Measurements from ENCODE around the gene ATP1B1.

The ATP1B1 gene

GRCh38 chr1:169106095-169106920 lies at the start of gene ATP1B1:
Gene ATP1B1 (plus strand): TSS chr1:169106690. CDS start chr1:169106830, 140 bp downstream.
- peak; percentile 71 for DNase-seq (ENCODE audit: low read depth)

GRCh38 chr1:169059421-169059820 lies 47.1 kb upstream of the ATP1B1 start:
- no peak for DNase-seq (ENCODE audit: low read depth)

GRCh38 chr1:169060043-169060722 lies 46.3 kb upstream of the ATP1B1 start:
- no peak for DNase-seq (ENCODE audit: low read depth)

DNA sequence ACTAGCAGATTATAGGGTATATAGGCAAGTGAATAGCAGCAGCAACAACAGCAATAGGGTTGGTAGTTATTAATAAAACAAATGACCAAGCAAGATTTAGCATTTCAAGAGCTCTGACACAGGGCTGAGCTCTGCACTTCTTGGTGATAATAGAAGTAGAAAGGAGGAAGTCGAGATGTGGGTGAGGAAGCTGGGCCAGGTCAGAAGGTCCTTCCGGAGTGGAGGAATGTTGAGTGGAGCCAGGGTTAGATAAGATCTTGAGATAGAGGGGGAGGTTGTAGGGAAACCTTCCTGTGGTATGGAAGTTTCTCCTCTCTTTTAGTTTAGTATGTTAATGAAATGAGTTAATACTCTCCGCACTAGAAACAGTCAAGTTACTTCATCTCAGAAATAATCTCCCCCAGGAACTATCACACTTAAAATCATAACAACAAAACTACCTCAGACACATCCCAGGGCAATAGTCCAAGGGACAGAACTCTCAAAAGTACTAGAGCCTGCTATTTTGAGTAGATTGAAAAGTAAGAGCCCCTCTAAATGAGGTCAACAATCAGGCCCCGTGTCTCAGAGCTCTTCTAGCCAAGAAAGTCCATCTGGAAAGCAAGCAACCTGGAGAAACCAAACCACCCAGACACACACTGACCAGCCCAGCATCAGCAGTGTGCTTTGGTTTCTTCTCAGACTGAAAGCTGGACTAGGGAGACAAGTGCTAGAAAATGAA lies 45.4 kb upstream of the ATP1B1 start:
- no peak for DNase-seq (ENCODE audit: low read depth)

DNA sequence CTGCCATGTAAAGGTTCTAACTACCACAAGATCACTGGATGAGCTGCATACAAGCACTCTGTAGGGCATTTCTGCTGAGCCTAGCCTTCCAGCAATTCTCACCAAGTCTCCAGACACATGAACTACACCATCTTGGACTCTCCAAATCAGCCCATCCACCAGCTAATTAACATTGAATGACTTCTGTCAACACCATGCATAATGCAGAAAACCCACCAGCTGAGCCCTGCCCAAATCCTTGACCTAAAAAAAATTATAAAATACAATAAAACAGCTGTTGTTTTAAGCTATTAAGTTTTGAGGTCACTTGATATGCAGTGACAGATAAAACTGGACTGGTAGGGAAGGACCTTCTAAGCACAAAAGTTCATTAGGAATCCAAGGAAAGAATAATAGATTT lies 44.3 kb upstream of the ATP1B1 start:
- no peak for DNase-seq (ENCODE audit: low read depth)

- DNase-seq (ENCODE audit: low read depth): no peak
Observed at GRCh38 chr1:169064103-169064502, 42.4 kb upstream of the ATP1B1 start.

- no peak for DNase-seq (ENCODE audit: low read depth)
Observed at GRCh38 chr1:169070547-169070946, 35.9 kb upstream of the ATP1B1 start.

DNA sequence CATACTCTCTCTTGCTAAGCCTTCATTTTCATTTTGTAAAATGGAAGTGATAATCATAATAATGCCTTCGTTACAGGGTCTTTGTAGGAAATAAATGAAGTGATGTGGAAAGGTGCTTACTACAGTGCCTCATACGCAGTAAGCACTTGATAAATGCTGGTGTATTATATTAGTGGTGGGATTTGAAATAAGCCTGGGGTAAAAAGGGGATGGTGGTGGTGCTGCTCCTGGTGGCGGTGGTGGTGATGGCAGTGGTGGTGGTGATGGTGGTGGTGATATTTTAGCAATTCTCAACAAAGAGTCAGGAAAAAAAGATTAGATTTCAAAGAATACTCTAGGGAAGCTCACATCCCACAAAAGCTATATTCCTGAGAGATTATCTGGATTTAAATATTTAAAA lies 35.5 kb upstream of the ATP1B1 start:
- DNase-seq (ENCODE audit: low read depth): no peak

GRCh38 chr1:169072945-169073725 lies 33.4 kb upstream of the ATP1B1 start:
- DNase-seq (ENCODE audit: low read depth): no peak

DNA sequence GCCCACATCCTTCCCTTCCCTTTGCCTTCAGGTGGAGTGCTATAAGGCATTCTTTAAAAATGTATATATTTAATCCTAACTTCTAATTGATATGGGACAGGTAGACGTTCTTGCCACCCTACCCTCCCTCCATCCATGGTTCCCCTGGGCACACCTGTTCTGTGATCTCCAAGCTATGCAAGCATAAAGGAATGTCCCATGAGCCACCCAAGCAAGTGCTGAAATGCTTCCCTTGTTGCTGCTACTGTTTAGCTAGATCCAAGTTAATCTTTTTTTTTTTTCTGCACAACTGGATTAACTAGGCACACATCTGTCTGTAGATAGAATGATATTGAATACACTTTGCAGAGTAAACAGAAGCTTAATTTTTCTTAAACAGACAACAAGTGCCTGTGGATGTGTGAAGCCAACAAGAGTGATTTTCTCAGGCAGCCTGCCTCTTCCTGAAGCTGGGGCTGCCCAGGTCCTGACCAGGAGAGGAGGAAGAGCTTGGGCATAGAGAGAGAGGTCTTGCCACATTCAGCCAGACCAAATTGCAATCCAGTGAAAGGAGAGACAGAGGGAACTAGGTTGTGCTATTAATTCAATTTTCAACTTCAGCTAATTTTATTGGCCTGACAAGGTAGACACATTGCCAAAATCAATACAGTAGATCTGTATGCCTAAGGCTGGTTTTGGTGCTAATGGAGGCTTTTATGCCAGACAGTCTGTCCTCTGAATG lies 28.2 kb upstream of the ATP1B1 start:
- no peak for DNase-seq (ENCODE audit: low read depth)

GRCh38 chr1:169081503-169082123 lies 24.9 kb upstream of the ATP1B1 start:
- no peak for DNase-seq (ENCODE audit: low read depth)

DNA sequence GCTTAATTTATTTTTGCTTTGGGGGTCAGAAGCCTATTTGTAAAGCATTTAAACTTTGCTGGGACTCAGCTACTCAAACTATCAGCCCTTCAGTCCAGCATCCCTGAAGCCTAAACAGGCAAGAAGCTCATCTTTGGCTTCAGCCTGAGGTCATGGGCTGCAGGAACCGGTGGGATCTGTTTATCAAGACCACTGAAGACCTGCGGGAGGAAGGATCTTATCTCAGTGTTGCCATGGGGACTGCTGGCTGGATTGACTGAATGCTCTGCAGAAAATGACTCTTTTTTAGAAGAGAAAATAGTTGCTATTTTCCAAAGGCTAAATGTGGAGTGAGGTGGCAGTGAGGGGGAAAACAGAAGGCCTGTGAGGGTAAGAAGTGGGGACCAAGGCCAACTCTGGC lies 20.6 kb upstream of the ATP1B1 start:
- DNase-seq (ENCODE audit: low read depth): no peak

GRCh38 chr1:169086603-169087455 lies 19.7 kb upstream of the ATP1B1 start:
- no peak for DNase-seq (ENCODE audit: low read depth)

- no peak for DNase-seq (ENCODE audit: low read depth)
Observed at GRCh38 chr1:169087876-169088275, 18.6 kb upstream of the ATP1B1 start.

GRCh38 chr1:169089776-169090175 lies 16.7 kb upstream of the ATP1B1 start:
- DNase-seq (ENCODE audit: low read depth): no peak

GRCh38 chr1:169090308-169090899 lies 16.1 kb upstream of the ATP1B1 start:
- DNase-seq (ENCODE audit: low read depth): no peak

DNA sequence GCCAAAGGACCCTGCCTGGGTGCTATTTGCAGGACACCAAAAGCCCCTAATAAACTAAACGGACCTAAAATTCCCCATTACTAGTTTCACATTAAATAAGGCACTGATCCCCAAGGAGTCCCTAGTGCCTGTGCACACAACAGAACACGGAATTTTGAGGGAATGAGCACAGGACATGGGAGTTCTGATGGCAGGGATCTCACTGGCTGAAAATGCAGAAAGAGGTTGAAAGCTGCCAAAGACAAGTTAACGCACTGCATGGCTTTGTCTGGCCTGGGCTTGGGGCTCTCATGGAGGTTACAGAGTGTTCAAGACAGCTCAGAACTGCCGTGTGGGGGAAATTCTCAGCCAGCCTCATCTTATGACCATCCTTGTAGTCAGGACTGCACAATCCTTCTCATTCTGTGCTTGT lies 15.6 kb upstream of the ATP1B1 start:
- DNase-seq (ENCODE audit: low read depth): no peak

- no peak for DNase-seq (ENCODE audit: low read depth)
Observed at GRCh38 chr1:169091480-169091941, 15.0 kb upstream of the ATP1B1 start.

GRCh38 chr1:169092399-169092798 lies 14.1 kb upstream of the ATP1B1 start:
- DNase-seq (ENCODE audit: low read depth): no peak

All from stimulated activated CD8-positive, alpha-beta memory T cell treated with anti-CD3 and anti-CD28 coated beads, Interleukin-12 subunit alpha, Interleukin-12 subunit beta, amount 100 ng/mL, for 4 hours (primary cell).